NCI-H2081 (cell line): Measurements from ENCODE around the gene NOTCH2.

Experiments used
- DNase-seq, 2 experiments: peaks; one replicate each; lab custom pipeline; 2025; lab: John Stamatoyannopoulos, UW

The NOTCH2 gene

DNA sequence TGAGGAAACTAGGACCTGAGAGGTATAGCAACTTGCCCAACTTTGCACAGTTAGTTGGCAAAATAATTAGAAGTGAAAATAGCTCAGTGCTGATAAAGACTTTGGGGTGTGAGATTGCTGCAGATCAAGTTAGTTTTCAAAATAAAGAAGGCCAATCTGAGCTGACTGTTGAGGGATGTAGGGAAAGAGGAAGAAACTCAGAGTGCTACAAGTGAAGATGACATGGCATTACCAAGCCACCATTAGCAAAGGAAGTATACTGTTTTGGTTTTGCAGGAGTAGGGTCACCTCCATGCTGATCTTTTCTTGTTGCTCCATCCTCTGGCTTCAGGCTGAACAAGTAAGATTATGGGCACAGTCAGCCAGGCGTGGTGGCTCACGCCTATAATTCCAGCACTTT is 94.5 kb downstream of the NOTCH2 start:
- no peak for DNase-seq

DNA sequence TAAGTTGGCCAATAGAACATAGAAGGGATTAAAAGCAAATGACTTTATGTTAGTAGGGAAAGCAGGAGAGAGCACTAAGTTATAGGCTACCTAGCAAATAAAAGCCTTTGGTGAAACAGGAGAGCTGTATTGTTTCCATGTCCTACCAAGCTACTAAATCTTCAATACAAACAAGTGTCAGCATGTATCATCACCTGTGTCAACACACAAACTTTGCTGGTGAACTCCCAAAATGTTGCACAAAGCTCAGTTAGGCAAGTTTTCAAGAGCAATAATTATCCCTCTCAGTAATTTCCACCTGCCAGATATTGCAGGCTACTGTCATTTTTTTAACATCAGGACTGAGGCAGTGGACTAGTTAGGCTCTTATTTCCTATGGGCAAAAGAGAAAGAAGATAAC is 95.4 kb downstream of the NOTCH2 start:
- peak in 1 of 2 experiments; percentile 21 for DNase-seq

DNA sequence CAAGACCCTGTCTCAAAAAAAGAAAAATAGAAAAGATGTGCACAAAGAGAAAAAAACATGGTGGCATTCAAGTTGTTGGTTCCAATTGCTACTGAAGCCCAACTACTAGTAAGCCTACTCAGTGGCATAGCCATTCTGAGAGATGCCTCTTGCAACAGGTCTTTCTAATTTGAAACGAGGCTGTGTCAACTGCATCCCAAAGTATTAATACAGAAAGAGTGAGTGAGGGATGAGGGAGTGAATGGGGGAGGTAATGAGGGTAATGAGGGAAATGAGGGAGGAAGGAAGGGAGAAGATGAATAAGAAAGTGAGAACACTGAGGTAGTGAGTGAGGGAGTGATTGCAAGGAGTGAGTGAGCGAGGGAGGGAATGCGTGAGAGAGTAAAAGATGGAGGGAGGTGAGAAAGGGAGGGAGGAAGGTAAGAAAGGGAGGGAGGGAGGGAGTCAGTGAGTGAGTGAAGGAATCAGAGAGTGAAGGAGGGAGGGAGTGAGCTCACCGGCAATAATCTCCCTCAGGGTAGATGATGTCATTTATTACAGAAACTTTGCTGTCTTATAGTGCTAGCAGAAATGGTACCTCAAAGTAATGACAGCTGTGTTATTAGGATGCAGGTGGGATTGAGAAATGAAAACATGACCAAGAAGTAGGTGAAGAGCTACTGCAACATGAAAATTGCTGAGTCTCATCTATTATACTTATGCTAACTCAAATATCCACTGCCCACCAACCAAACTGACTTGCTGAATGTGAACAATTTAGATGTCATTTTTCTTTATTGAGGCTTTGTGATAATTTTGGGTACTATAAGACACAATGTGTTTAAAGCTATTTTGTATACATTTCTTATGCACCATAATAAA is 97.5 kb downstream of the NOTCH2 start:
- no peak for DNase-seq

DNA sequence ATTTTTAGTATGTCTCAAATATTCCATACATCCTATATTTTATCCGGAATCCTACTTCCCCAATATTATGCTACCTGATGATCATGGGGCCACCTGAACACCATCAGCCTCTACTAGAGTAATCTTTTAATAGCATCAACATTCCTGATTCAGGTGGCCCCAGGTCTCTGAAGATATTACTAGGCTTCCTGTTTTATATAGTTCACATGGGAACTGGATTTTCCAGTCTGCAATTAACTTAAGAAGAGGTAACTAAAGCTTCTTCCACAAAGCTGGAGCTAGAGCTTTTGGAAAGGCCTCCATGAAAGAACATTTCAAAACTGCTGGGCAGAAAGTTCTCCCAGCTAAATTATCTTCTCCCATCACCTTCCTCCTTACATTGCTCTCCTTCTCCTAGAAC is 100.9 kb downstream of the NOTCH2 start:
- no peak for DNase-seq

DNA sequence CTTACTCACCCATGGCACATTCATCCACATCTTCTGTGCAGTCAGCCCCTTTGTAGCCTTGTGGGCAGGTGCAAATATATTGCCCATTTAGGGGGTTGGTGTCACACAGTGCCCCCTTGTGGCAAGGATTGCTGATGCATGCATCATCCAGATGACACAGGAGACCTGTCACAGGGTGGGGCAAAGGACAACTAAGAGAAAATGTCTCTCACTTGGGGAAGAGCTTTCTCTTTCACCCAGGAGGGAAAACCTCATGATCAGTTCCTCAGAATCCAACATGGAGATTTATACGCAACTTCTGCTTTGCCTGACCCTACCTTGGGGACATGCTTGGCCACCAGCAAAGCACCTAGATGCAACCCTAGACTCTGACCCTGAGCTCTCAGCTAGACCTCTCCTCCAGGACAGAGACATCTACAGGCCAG is 101.4 kb downstream of the NOTCH2 start:
- DNase-seq: peak; percentile 7 to 46

DNA sequence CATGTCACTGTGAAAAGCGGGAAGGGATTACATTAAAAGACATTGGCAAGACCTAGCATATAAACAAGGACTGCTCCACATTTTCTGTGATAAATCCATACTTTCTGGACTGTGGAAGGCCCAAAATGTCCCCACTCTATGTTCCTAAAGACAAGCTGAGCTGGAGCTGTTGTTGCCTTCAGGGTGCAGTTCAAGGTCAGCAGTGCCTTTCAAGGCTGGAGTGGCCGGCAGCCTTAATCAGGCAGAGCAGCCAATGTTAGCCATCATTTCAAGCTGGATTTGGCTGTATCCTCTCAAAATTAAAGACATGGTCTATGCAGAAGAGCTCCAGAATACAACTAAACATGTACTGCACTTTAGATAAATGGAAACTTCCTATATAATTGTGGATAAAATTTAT is 102.8 kb downstream of the NOTCH2 start:
- DNase-seq: no peak

DNA sequence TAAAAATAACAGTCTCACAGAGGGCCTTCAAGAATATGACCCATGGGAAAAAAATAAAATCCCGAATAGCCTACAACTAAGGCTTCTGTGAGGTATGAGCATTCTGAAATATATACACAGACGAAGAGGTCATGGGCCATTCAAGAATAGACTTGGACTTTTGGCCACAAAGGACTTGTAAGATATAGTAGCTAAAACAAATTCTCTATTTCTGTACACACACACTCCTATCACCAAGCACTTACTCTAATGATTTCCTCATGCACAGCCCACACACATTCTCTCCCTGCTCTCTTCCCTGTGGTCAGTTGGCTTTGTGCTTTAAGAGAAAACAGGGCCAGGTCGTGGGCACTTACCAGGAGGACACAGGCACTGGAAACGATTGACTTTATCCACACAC is 103.4 kb downstream of the NOTCH2 start:
- no peak for DNase-seq

DNA sequence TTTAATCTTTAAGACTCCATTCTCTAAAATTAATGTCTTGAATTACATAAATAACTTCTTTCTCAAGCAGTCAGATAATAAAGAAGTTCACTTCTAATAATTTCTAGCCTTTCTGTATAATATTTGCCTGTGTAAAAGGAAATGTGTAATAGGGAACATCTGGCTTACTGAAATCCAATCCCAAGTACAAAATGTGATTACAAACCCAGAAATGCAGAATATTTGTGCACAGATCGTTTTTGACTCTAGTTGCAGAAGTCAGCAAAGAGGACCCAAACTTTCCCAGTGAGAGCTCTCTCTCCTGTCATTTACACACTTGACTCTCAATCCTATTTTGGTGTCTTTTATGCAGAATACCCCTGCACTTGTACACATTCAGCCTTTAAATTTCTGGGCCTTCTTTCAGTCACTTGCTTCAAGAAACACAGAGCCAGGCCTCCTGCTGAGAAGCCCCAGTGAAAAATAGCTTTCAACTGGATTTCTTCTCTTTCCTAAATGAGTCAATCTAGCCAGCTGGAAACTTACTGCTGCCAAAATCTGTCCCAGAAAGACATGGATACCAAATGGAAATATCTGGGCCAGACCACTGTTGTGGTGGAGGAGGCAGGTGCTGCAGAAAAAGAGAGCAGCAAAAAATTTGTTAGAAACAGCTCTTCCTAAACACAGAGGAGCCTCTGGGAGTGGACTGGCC is 104.6 kb downstream of the NOTCH2 start:
- DNase-seq: no peak

DNA sequence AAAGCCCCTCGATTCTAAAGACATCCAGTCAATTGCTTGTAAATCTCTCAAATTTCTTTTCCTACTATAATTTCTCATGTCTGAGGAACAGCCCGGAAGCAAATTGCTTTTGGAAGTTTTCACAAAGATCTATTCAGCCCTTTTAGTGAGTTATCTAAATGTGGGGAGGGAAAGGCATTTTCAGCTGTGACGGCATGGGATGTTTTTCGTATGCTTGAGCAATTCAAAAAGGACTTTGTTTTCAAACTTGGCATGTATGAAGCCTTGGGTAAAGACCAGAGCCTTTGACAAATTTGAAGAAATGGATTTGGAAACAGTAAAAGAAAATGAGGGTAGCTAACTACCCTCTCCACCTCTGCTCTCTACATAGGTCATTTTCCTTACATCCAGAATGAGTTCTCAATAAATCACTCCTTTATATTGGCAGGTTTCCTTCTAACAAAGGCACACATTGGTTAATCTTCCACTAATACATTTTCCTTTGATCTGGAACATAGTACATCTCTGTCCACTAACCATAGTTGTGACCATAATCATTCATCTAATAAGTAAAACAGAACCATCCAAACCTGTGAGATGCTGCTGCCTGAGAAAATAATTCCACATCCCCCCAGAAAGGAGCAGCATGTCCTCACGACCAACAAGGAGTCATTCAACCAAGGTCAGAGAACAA is 107.0 kb downstream of the NOTCH2 start:
- no peak for DNase-seq

DNA sequence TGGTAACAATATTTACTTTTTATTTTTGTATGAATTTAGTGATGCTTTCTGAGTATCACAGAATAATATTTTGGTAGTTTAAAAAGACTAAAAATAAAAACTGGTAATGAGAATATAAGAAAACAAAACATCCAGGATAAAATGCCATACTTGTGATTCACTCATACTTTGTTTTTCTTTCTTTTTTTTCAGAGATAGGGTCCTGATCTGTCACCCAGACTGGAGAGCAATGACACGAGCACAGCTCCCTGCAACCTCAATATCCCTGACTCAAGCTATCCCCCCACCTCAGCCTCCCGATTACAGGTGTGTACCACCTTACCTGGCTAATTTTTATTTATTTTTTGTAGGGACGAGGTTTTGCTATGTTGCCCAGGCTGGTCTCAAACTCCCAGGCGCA is 109.0 kb downstream of the NOTCH2 start:
- no peak for DNase-seq

DNA sequence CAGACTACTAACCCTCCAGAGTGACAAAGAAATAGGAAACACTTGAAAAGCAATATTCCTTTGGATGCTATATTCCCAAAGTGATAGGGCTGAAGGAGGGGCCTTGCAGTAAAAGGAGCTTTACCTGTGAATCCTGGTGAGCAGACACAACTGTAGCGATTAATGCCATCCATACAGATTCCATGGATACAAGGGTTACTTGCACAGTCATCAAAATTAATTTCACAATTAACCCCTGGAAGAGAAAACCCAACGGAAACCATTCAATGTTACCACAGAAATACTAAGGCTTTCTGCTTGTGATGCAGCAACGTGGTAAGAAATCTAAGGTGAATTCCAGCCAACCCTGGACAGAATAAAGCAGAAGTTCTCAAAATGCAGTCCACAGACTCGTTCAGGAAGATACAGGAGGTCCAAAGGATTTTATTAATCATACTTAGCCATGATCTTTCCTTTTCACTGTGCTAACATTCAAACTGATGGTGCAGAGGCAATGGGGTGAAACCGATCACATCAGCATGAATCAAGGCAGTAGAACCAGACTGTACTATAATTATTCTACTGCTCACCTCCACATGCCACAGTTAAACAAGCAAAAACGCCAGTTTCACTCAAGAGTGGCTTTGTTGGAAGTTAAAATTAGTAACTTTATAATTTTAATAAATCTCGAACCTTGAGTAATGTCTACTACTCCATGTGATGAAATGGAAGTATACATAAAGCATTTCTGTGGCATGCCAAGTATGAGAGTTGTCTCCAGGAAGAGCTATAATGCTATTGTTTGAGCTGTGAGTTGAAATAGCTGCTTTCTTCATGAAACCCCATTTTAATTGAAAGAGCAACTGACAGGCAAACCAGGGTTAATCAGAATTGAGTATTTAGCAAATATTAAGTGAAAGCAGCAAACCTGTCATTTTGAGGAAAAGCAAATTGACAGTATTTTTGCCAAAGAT is 109.9 kb downstream of the NOTCH2 start:
- no peak for DNase-seq

DNA sequence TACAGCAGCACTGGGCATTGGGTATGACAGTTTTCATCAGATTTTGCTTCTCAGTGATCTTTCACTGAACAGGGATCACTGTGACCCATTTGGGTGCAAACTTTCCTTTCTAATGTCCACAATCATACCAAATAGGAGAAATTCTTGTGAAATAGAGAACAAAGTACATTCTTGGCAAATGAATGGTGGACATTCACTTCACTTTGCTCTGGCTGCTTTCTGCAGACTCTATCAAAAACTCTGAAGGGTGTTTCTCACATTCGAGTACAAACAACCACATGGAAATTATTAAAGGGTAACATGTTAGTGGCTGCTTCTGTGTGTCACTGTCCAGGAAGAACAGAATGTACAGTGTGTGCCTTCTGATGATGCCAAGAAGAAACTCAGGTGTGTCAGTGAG is 111.2 kb downstream of the NOTCH2 start:
- DNase-seq: no peak

DNA sequence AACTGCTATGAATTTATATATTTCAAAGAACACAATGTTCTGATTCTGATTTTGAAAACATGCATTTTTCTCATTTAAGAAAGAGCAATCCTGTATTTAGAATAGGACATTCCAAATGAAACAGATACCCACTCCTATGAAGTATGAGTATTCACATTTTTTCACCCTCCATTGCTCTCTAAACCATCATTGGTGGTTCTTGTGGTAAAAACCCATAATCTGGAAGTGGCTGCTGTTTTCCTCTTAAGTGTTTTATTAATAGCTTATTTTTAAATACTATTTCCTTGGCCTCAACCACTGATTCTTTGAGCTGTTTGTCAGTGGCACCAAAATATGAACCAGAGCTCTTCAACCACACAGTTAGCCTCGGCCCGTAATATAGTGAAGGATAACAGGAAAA is 113.2 kb downstream of the NOTCH2 start:
- no peak for DNase-seq

DNA sequence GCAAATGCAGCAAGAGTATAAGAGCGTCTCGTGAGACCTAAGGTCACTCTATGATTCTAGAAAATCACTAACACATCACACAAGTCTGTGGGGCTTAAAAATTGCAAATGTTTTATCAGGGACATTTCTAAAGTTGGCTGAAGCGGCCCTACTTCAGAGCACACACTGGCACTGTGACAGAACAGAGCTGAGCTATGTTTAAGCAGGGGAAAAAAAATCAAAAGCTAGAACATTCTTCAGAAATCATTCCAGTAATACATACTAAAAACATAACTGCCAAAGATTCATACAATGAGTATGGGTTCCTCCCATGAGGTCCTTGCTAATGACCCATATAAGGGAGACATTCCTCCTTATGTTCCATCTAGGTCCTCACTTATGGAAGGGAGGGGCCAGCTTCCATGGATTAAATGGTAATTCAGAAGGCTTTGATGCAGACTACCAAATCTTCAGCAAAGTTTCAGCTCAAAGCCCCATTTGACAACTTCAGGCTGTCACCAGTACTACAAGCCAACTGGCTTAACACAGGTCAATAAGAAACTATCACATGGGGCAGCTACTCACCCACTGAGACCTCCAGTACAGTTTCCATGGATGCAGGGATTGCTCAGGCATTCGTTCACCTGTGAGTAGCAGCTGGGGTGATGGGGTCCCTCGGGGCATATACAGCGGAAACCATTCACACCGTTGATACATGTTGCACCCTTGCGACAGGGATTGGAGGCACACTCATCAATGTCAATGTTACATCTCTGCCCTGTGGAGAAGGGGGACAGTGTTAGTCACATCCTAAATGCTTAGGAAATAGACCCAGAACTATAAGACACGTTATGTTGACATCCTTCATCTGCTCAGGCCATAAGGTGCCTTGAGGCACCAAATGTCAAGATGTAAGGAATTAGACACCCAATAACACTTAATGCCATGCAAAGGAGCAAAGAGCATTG is 114.7 kb downstream of the NOTCH2 start:
- no peak for DNase-seq

DNA sequence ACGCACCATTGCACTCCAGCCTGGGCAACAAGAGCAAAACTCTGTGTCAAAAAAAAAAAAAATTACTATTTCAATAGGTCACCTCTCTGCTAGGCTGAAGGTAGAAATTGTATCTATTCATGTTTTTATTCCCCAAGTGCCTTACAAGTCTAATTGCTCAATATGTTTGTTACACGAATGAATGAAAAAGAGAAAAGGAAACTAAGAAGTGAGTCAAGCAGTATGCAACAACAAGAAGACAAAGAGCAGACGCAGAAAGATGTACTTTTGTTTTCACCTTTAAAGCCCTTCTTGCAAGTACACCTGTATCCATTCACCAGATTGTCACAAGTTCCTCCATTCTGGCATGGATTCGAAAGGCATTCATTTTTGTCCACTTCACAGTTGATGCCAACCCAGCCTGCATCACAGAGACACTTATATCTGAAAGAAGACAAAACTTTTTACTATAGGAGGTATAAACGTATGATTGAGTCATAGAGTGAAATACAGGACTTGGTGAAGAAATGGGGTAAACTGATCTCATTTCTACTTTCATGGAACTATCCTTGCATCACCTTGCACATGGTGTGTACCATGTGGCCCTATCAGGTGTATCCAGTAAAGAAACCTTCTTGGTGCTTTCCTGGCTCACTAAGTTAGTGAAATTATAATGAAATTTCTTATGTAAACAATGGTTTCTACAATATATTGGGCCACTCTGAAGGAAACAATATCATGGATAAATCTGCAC is 116.0 kb downstream of the NOTCH2 start:
- no peak for DNase-seq

DNA sequence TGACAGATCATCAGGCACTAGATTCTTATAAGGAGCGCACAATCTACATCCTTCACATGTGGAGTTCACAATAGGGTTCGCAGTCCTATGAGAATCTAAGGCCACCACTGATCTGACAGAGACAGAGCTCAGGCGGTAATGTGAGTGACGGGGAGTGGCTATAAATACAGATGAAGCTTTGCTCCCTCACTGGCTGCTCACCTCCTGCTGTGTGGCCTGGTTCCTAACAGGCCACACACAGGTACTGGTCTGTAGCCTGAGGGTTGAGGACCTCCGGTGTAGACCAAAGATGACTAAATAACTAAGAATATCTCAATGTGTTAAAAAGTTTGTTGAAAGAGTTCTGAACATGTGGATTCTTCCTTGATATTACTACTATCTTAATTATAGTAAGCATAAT is 117.0 kb downstream of the NOTCH2 start:
- DNase-seq: no peak

DNA sequence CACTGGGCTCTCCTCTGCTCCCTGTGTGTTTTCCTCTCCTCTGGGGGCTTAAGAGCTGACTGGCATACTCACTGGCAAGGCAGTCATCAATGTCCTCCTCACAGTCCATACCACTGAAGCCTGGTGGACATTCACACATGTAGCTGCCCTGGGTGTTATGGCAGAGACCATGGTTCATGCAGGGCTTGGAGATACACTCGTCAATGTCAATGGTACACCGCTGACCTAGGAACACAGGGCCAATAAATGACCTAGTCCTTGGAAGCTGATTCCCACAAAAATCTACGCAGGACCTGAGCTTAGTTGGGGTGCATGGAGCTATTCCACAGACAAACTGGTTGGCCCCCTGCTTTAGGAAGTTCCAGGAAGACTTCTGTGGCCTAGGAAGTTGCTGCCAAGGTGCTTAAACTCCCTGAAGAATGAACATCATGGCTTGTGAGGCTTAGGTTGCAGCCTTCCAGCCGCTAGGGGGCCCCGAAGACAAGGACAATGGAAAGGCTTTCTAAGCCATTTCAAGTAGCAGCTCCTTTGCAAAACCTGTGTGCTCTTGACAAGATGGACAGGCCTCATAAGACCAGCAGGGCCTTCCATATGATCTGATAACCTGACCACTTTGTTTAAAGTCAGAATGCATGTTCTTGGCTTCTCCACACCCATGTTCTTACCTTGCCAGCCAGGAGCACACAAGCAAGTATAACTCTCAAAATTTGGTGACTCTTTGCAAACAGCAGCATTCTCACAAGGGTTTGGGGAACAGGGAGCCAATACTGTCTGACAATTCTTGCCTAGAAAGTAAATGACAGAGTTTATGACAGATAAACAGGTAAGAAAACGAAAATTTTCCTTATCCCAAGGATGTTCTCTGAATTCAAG is 120.9 kb downstream of the NOTCH2 start:
- DNase-seq: peak; percentile 30 to 48

DNA sequence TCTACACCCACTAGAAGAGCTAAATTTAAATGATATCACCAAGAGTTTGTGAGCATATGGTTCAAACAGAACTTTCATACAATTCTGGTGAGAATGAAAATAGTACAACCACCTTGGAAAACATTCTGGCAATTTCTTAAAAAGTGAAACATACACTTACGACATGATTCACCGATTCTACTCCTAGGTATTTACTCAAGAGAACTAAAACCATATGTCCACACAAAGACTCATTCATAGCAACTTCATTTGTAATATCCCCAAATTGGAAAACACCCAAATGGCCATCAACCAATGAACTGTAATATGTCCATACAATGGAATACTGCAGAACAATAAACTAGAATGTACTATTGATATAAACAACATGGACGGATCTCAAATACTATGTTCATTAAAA is 122.0 kb downstream of the NOTCH2 start:
- no peak for DNase-seq

DNA sequence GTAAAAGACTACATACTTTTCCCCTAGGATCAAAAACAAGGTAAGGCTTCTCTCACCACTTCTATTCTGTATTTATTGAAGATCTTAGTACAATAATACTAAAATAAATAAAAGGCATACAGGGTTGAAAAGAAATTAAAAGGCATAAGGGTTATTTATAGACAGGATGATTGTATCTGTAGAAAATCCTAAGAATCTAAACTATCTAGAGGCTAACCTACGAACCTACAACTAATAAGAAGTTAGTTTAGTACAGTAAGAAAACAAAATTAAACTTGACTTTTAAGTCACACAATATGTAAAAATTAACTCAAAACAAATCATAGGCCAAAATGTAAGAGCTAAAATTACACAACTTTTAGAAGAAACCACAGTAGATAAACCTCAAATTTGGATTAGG is 122.7 kb downstream of the NOTCH2 start:
- DNase-seq: no peak
